DMS 273 (cell line): ENCODE results near the gene CYBRD1.
A peak's percentile ranks its signal among the peaks of the same experiment; 100 is the strongest.

ENCODE experiments used
- DNase-seq: peaks from one replicate; lab custom pipeline; 2025; ENCODE audit not compliant: unreplicated experiment; lab: John Stamatoyannopoulos, UW

Gene CYBRD1

GRCh38 chr2:171598713-171599319 lies 76.5 kb downstream of the CYBRD1 start:
- peak; percentile 86 for DNase-seq

GRCh38 chr2:171600126-171600525 lies 77.9 kb downstream of the CYBRD1 start:
- DNase-seq, result no peak

DNA sequence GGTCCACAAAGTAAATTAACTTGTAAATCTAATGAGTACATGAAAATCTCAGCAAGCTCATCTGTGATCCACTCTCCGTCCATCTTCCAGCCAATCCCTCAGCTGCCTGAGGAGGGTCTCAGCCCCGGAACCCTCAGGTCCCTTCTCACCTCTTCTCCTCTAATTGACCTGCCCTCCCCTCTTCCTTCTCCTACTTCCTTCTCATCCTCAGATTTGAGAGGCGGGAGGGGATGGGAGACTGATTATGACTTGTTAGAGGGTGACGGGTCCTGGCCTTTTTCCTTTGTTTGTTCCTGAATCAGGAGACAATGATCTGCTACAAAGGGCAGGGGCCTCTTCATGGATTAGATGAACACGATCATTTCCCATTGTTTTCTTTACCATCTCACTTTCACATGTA lies 80.1 kb downstream of the CYBRD1 start:
- DNase-seq, result no peak
